Keratinocyte (primary cell): ENCODE data around the gene GRN. TPM values are rescaled to one million over a fixed set of nuclear protein-coding genes. Genes with fewer than 3 reads are reported as not detected.
A peak's percentile ranks its signal among the peaks of the same experiment; 100 is the strongest.

ENCODE experiments used
- DNase-seq: peaks from one replicate; pipeline ENCODE4 v3.0.0-alpha.2; 2011; ENCODE audit warnings: low read depth, missing footprints, low spot score
- FAIRE-seq: peaks from 2 replicates; lab custom pipeline; 2011; peaks lifted over from hg19 to GRCh38; lab: Jason Lieb, UNC
- H2AFZ ChIP-seq: 2 replicates; pipeline ENCODE4 v1.6.0; 2012; ENCODE audit warnings: low read length, control low read depth, inconsistent platforms; ENCODE audit not compliant: control insufficient read depth
- H3K27ac ChIP-seq: 2 replicates; pipeline ENCODE4 v1.5.1; 2011; ENCODE audit warnings: low read length; ENCODE audit not compliant: control insufficient read depth, insufficient read depth
- H3K27me3 ChIP-seq: 3 replicates; pipeline ENCODE4 v1.6.0; 2011; ENCODE audit warnings: low read length; ENCODE audit not compliant: control insufficient read depth, insufficient read depth; ENCODE audit errors: extremely low read depth
- H3K36me3 ChIP-seq, 2 experiments: 2 replicates in 1 of 2; 3 replicates in 1 of 2; pipeline ENCODE4 v1.5.1; 2011; ENCODE audit warnings: low read length in 2 of 2, mild to moderate bottlenecking in 1 of 2; ENCODE audit not compliant: control insufficient read depth in 2 of 2, insufficient read depth in 2 of 2; ENCODE audit errors: extremely low read depth in 1 of 2
- H3K4me1 ChIP-seq: 3 replicates; pipeline ENCODE4 v1.5.1; 2011; ENCODE audit warnings: low read length; ENCODE audit not compliant: control insufficient read depth, insufficient read depth; ENCODE audit errors: extremely low read depth
- H3K4me2 ChIP-seq: 3 replicates; pipeline ENCODE4 v1.6.0; 2011; ENCODE audit warnings: low read depth, low read length; ENCODE audit not compliant: control insufficient read depth, insufficient read depth; ENCODE audit errors: extremely low read depth
- H3K4me3 ChIP-seq, 3 experiments: fragments of 200-600 bp in 1 of 3; sonication (generic) in 1 of 3; 2 replicates in 2 of 3; 3 replicates in 1 of 3; pipeline ENCODE4 v1.5.1; 2011 to 2016; ENCODE audit warnings: low read length in 3 of 3, mild to moderate bottlenecking in 3 of 3, control low read depth in 2 of 3, inconsistent platforms in 1 of 3, low read depth in 1 of 3, mixed read lengths in 1 of 3, mixed run types in 1 of 3, moderate library complexity in 1 of 3; ENCODE audit not compliant: control insufficient read depth in 2 of 3, insufficient read depth in 2 of 3; ENCODE audit errors: extremely low read depth in 1 of 3
- H3K79me2 ChIP-seq: 2 replicates; pipeline ENCODE4 v1.6.0; 2012; ENCODE audit warnings: low read length; ENCODE audit not compliant: control insufficient read depth, insufficient read depth
- H3K9ac ChIP-seq: 3 replicates; pipeline ENCODE4 v1.6.0; 2011; ENCODE audit warnings: low read length; ENCODE audit not compliant: control insufficient read depth, insufficient read depth; ENCODE audit errors: extremely low read depth
- H3K9me1 ChIP-seq: 3 replicates; pipeline ENCODE4 v1.6.0; 2011; ENCODE audit warnings: low read length; ENCODE audit not compliant: control insufficient read depth, insufficient read depth; ENCODE audit errors: extremely low read depth
- H3K9me3 ChIP-seq: 2 replicates; pipeline ENCODE4 v1.5.1; 2012; ENCODE audit warnings: low read depth, low read length; ENCODE audit not compliant: control insufficient read depth
- H4K20me1 ChIP-seq: 3 replicates; pipeline ENCODE4 v1.6.0; 2011; ENCODE audit warnings: low read length; ENCODE audit not compliant: control insufficient read depth, insufficient read depth; ENCODE audit errors: extremely low read depth
- EZH2 ChIP-seq: IDR thresholded peaks from one replicate; pipeline ENCODE4 v1.6.1; 2012; ENCODE audit warnings: inconsistent platforms, mild to moderate bottlenecking, low read length, moderate library complexity
- dilution Hi-C: fragments of 300-500 bp; cut with MboI; formaldehyde crosslinking; loops from one replicate; pipeline ENCODE4 v1.7.0; 2020; ENCODE audit warnings: low sequenced_read_pairs; ENCODE audit not compliant: extremely low pct_ligation_motif_present
- polyA plus RNA-seq, 5 experiments: library from polyadenylated mRNA; depleted of rRNA in 3 of 5; stranded (reverse) in 3 of 5; stranded (forward) in 1 of 5; unstranded in 1 of 5; fragments of >200 nt; gene quantifications; 1 replicate in 1 of 5; 2 replicates in 3 of 5; 3 replicates in 1 of 5; pipeline versions ENCODE4 v1.2.1 to v1.2.3, GENCODE V29; 2011 to 2012; ENCODE audit warnings: missing spikeins in 2 of 5, low read depth in 1 of 5, low replicate concordance in 1 of 5
- TF ChIP-seq, protein P1 (sequence below), 3 experiments: IDR thresholded peaks in 1 of 3; conservative IDR thresholded peaks in 1 of 3; optimal IDR thresholded peaks in 1 of 3; 2 replicates in 2 of 3; 3 replicates in 1 of 3; pipeline versions ENCODE3 to v1.5.1; 2011; ENCODE audit warnings: low read length in 3 of 3, mild to moderate bottlenecking in 3 of 3, moderate library complexity in 2 of 3, control low read depth in 1 of 3, inconsistent platforms in 1 of 3; ENCODE audit not compliant: insufficient read depth in 2 of 3; ENCODE audit errors: extremely low read depth in 1 of 3

The GRN gene
- polyA plus RNA-seq, 1 donor (not counting 4 experiments of a cell fraction or from before 2014, with no cell fraction given), result 179 TPM

GRCh38 chr17:44304651-44305050 is 40.5 kb upstream of the GRN start:
- no peak overlapping the region for H3K27ac ChIP-seq
- no peaks in the 10 kb centered on the region for H3K9me3 ChIP-seq
- H4K20me1 ChIP-seq, result no peaks in the 10 kb centered on the region
- H3K27me3 ChIP-seq, result peaks cover 4% of the 10 kb centered on the region
- no peak for FAIRE-seq
- no peak for TF ChIP-seq EZH2
- TF ChIP-seq, protein P1, sequence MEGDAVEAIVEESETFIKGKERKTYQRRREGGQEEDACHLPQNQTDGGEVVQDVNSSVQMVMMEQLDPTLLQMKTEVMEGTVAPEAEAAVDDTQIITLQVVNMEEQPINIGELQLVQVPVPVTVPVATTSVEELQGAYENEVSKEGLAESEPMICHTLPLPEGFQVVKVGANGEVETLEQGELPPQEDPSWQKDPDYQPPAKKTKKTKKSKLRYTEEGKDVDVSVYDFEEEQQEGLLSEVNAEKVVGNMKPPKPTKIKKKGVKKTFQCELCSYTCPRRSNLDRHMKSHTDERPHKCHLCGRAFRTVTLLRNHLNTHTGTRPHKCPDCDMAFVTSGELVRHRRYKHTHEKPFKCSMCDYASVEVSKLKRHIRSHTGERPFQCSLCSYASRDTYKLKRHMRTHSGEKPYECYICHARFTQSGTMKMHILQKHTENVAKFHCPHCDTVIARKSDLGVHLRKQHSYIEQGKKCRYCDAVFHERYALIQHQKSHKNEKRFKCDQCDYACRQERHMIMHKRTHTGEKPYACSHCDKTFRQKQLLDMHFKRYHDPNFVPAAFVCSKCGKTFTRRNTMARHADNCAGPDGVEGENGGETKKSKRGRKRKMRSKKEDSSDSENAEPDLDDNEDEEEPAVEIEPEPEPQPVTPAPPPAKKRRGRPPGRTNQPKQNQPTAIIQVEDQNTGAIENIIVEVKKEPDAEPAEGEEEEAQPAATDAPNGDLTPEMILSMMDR (optimal IDR thresholded peaks at IDR 0.05 in 1 of 3, IDR thresholded peaks at IDR 0.05 in 1 of 3, conservative IDR thresholded peaks at IDR 0.05 in 1 of 3; ENCODE audit: extremely low read depth in 1 of 3, insufficient read depth in 2 of 3, low read length in 3 of 3), result no peak
- H3K9me1 ChIP-seq, result no peaks in the 10 kb centered on the region
- no peak overlapping the region for H3K9ac ChIP-seq
- H3K4me1 ChIP-seq, result peaks cover 9% of the 10 kb centered on the region
- dilution Hi-C loops, result no loop called here
- H3K79me2 ChIP-seq, result no peaks in the 10 kb centered on the region
- no peak overlapping the region for H3K4me2 ChIP-seq
- no peak for DNase-seq
- no peak overlapping the region for H3K4me3 ChIP-seq
- peaks cover 0 to 1% of the 10 kb centered on the region in 2 experiments for H3K36me3 ChIP-seq
- no peak overlapping the region for H2AFZ ChIP-seq

DNA sequence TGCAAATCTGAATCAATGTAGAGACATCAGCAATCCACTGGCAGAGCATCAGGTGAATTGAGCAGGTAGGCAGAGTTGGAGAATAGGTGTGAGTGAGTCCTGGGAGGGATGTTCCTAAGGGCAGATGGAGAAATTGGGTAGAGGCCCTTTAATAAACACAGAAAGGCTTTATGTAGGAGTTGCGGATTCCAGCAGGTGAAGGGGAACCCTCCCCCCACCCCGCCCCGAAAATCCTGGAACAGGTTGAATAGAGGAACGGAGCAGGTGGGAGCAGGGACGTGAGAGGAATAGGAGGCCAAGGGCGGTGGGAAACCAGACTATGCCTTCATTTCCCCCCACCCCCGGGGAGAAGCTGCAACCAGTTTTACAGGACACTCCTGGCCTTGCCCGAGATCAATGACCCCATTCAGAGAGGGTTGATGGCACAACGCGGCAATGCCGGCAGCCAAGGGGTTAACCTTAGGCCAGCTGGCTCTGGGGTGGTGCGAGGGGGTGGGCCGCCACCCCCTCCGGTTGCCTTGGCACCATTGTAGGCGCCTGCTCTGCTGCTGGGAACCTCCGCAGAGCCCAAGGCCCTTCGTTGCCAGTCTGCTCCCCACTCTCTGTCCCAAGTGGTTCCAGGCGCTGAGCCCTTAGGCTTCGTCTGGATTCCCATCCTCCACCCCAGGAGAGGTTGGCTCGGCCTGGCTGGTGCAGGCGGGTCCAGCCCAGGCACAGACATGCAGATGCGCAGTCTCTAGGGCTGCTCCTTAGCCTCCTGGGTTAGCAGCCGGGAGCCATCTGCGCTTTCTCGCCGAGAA is 37.5 kb upstream of the GRN start:
- H3K9me1 ChIP-seq, result no peaks in the 10 kb centered on the region
- peaks cover 12% of the 10 kb centered on the region for H3K4me1 ChIP-seq
- no peak overlapping the region for H3K9ac ChIP-seq
- peaks cover 4% of the 10 kb centered on the region for H3K27me3 ChIP-seq
- H2AFZ ChIP-seq, result no peak overlapping the region
- no peaks in the 10 kb centered on the region for H3K79me2 ChIP-seq
- peak overlapping the region in 2 of 3 experiments; percentile 33 to 45 for H3K4me3 ChIP-seq
- H4K20me1 ChIP-seq, result no peaks in the 10 kb centered on the region
- peak overlapping the region; percentile 76 for H3K4me2 ChIP-seq
- H3K27ac ChIP-seq, result no peak overlapping the region
- TF ChIP-seq EZH2, result no peak
- TF ChIP-seq, protein P1 (optimal IDR thresholded peaks at IDR 0.05 in 1 of 3, IDR thresholded peaks at IDR 0.05 in 1 of 3, conservative IDR thresholded peaks at IDR 0.05 in 1 of 3; ENCODE audit: extremely low read depth in 1 of 3, insufficient read depth in 2 of 3, low read length in 3 of 3), result no peak
- dilution Hi-C loops, result no loop called here
- DNase-seq (no peak), FAIRE-seq (no peak)
- H3K36me3 ChIP-seq, result no peaks in the 10 kb centered on the region
- H3K9me3 ChIP-seq, result no peaks in the 10 kb centered on the region
